Suprapubic skin (tissue), 4 donors: Measurements from ENCODE around the gene CRTC2.

Source experiments
- CTCF ChIP-seq, 2 donors: fragments of 200-600 bp in 1 of 2; fragments of 450-650 bp in 1 of 2; sonication (generic) in 1 of 2; IDR thresholded peaks; one replicate each; pipeline ENCODE4 v1.5.1; 2016 to 2019; ENCODE audit warnings: antibody characterized with exemption in 2 of 2, mild to moderate bottlenecking in 1 of 2, moderate library complexity in 1 of 2
- EP300 ChIP-seq: sonication (generic); formaldehyde crosslinking; IDR thresholded peaks from one replicate; pipeline ENCODE4 v1.6.1; 2017; ENCODE audit warnings: antibody characterized with exemption
- POLR2AphosphoS5 ChIP-seq, 3 donors: sonication (generic); formaldehyde crosslinking; IDR thresholded peaks; one replicate each; pipeline ENCODE4 v1.6.1; 2017; ENCODE audit warnings: antibody characterized with exemption in 3 of 3

GRCh38 chr1:153991151-153991630 lies 32.8 kb upstream of the CRTC2 start:
- no peak for TF ChIP-seq CTCF (IDR thresholded peaks at IDR 0.05)
- TF ChIP-seq EP300: no peak
- no peak for TF ChIP-seq POLR2AphosphoS5 (IDR thresholded peaks at IDR 0.05)
